OCI-LY7 (cell line): ENCODE data around the gene IGSF22.
A peak's percentile ranks its signal among the peaks of the same experiment; 100 is the strongest.

Experiments used
- CTCF ChIP-seq: fragments of 200-600 bp; sonication (generic); conservative IDR thresholded peaks from 2 replicates; pipeline ENCODE4 v1.5.1; 2014; ENCODE audit warnings: mild to moderate bottlenecking, antibody characterized with exemption, low read length, moderate library complexity, mixed read lengths
- EZH2phosphoT487 ChIP-seq: fragments of 200-600 bp; sonication (generic); IDR thresholded peaks from 2 replicates; pipeline ENCODE4 v1.6.1; 2018; ENCODE audit warnings: low read depth, borderline replicate concordance, mild to moderate bottlenecking, mixed run types, antibody characterized with exemption, low read length, moderate library complexity, mixed read lengths

GRCh38 chr11:18721561-18722292, 4.3 kb downstream of the IGSF22 start:
- TF ChIP-seq CTCF (peak; percentile 80), EZH2phosphoT487 (no peak)
